ENCODE data around the gene C6orf62.
"Not testable (repeated sequence)": the region's sequence is repeated elsewhere in the genome, so short reads cannot be mapped to it uniquely, and the experiment has no call there.

Gene C6orf62

GRCh38 chr6:24694198-24694597 lies 24.8 kb downstream of the C6orf62 start:
- peaks cover 16% of the 10 kb centered on the region for H3K36me3 Mint-ChIP-seq
- H3K9me3 Mint-ChIP-seq = no peaks in the 10 kb centered on the region
- H3K4me3 Mint-ChIP-seq = no peak overlapping the region
- H3K4me1 Mint-ChIP-seq = peaks cover 34% of the 10 kb centered on the region
- no peak for DNase-seq (ENCODE audit: low spot score in 2 of 2)
- no peak for ATAC-seq
- no peak overlapping the region for H3K27ac Mint-ChIP-seq

- H3K27ac Mint-ChIP-seq = peak overlapping the region; percentile 32
- ATAC-seq (no peak), DNase-seq (ENCODE audit: low spot score in 2 of 2) (no peak)
- H3K36me3 Mint-ChIP-seq = peaks cover 16% of the 10 kb centered on the region
- H3K4me1 Mint-ChIP-seq = peaks cover 28% of the 10 kb centered on the region
- H3K9me3 Mint-ChIP-seq = no peaks in the 10 kb centered on the region
- H3K4me3 Mint-ChIP-seq = no peak overlapping the region
Observed at GRCh38 chr6:24692848-24693592, 25.9 kb downstream of the C6orf62 start.

- Mint-ChIP-seq H3K27ac (peak overlapping the region; percentile 32), H3K4me1 (peaks cover 28% of the 10 kb centered on the region), H3K36me3 (peaks cover 11% of the 10 kb centered on the region), H3K9me3 (no peaks in the 10 kb centered on the region), H3K4me3 (no peak overlapping the region)
- DNase-seq (ENCODE audit: low spot score in 2 of 2) = no peak
- no peak for ATAC-seq
Observed at GRCh38 chr6:24692415-24692814, 26.5 kb downstream of the C6orf62 start.

GRCh38 chr6:24692003-24692402 lies 27.0 kb downstream of the C6orf62 start:
- peaks cover 28% of the 10 kb centered on the region for H3K4me1 Mint-ChIP-seq
- H3K9me3 Mint-ChIP-seq = no peaks in the 10 kb centered on the region
- no peak for DNase-seq (ENCODE audit: low spot score in 2 of 2)
- peaks cover 11% of the 10 kb centered on the region for H3K36me3 Mint-ChIP-seq
- H3K4me3 Mint-ChIP-seq = no peak overlapping the region
- H3K27ac Mint-ChIP-seq = peak overlapping the region; percentile 15
- ATAC-seq = no peak

GRCh38 chr6:24691550-24691949 lies 27.4 kb downstream of the C6orf62 start:
- Mint-ChIP-seq H3K27ac (peak overlapping the region; percentile 15), H3K9me3 (no peaks in the 10 kb centered on the region), H3K36me3 (peaks cover 9% of the 10 kb centered on the region), H3K4me3 (no peak overlapping the region), H3K4me1 (peaks cover 27% of the 10 kb centered on the region)
- DNase-seq (ENCODE audit: low spot score in 2 of 2) (no peak), ATAC-seq (no peak)

GRCh38 chr6:24690593-24690992 lies 28.4 kb downstream of the C6orf62 start:
- Mint-ChIP-seq H3K27ac (peak overlapping the region; percentile 15), H3K4me3 (no peak overlapping the region), H3K4me1 (peaks cover 18% of the 10 kb centered on the region), H3K9me3 (no peaks in the 10 kb centered on the region), H3K36me3 (no peaks in the 10 kb centered on the region)
- no peak for ATAC-seq
- no peak for DNase-seq (ENCODE audit: low spot score in 2 of 2)

GRCh38 chr6:24689964-24690363 lies 29.0 kb downstream of the C6orf62 start:
- no peak for DNase-seq (ENCODE audit: low spot score in 2 of 2)
- Mint-ChIP-seq H3K4me1 (peaks cover 14% of the 10 kb centered on the region), H3K27ac (no peak overlapping the region), H3K9me3 (no peaks in the 10 kb centered on the region), H3K4me3 (no peak overlapping the region), H3K36me3 (no peaks in the 10 kb centered on the region)
- no peak for ATAC-seq

- Mint-ChIP-seq H3K4me3 (no peak overlapping the region), H3K36me3 (no peaks in the 10 kb centered on the region), H3K9me3 (no peaks in the 10 kb centered on the region), H3K27ac (no peak overlapping the region), H3K4me1 (peaks cover 6% of the 10 kb centered on the region)
- ATAC-seq (no peak), DNase-seq (ENCODE audit: low spot score in 2 of 2) (no peak)
Observed at GRCh38 chr6:24686946-24687345, 32.0 kb downstream of the C6orf62 start.

- H3K9me3 Mint-ChIP-seq = no peaks in the 10 kb centered on the region
- no peaks in the 10 kb centered on the region for H3K36me3 Mint-ChIP-seq
- H3K4me1 Mint-ChIP-seq = peaks cover under 1% of the 10 kb centered on the region
- H3K4me3 Mint-ChIP-seq = no peak overlapping the region
- DNase-seq (ENCODE audit: low spot score in 2 of 2) (no peak), ATAC-seq (no peak)
- no peak overlapping the region for H3K27ac Mint-ChIP-seq
Observed at GRCh38 chr6:24686408-24686807, 32.5 kb downstream of the C6orf62 start.

GRCh38 chr6:24683297-24684296 lies 35.4 kb downstream of the C6orf62 start:
- Mint-ChIP-seq H3K36me3 (no peaks in the 10 kb centered on the region), H3K4me3 (no peak overlapping the region)
- no peak for DNase-seq (ENCODE audit: low spot score in 2 of 2)

GRCh38 chr6:24680582-24680981 lies 38.4 kb downstream of the C6orf62 start:
- Mint-ChIP-seq H3K36me3 (no peaks in the 10 kb centered on the region), H3K9me3 (no peaks in the 10 kb centered on the region), H3K4me1 (no peaks in the 10 kb centered on the region), H3K27ac (no peak overlapping the region), H3K4me3 (no peak overlapping the region)
- no peak for DNase-seq (ENCODE audit: low spot score in 2 of 2)
- ATAC-seq = no peak

More at GRCh38 chr6:24683297-24684296, 35.4 kb downstream of the C6orf62 start:
- Mint-ChIP-seq H3K9me3 (no peaks in the 10 kb centered on the region), H3K27ac (no peak overlapping the region), H3K4me1 (no peaks in the 10 kb centered on the region)
- no peak for ATAC-seq

GRCh38 chr6:24678792-24679352 lies 40.1 kb downstream of the C6orf62 start:
- not testable (repeated sequence) for H3K9me3 Mint-ChIP-seq; H3K4me1 Mint-ChIP-seq; ATAC-seq; DNase-seq (ENCODE audit: low spot score in 2 of 2); H3K36me3 Mint-ChIP-seq; H3K27ac Mint-ChIP-seq; H3K4me3 Mint-ChIP-seq

- Mint-ChIP-seq H3K4me3 (no peak overlapping the region), H3K9me3 (no peaks in the 10 kb centered on the region), H3K36me3 (peaks cover 5% of the 10 kb centered on the region), H3K27ac (no peak overlapping the region), H3K4me1 (peaks cover 7% of the 10 kb centered on the region)
- ATAC-seq = no peak
- DNase-seq (ENCODE audit: low spot score in 2 of 2) = no peak
Observed at GRCh38 chr6:24673625-24674024, 45.3 kb downstream of the C6orf62 start.

GRCh38 chr6:24672620-24673182 lies 46.3 kb downstream of the C6orf62 start:
- no peak for ATAC-seq
- Mint-ChIP-seq H3K4me3 (no peak overlapping the region), H3K4me1 (peaks cover 14% of the 10 kb centered on the region), H3K9me3 (no peaks in the 10 kb centered on the region), H3K36me3 (peaks cover 5% of the 10 kb centered on the region), H3K27ac (no peak overlapping the region)
- DNase-seq (ENCODE audit: low spot score in 2 of 2) = no peak

- H3K4me3 Mint-ChIP-seq; DNase-seq (ENCODE audit: low spot score in 2 of 2); H3K9me3 Mint-ChIP-seq; ATAC-seq; H3K27ac Mint-ChIP-seq: not testable (repeated sequence)
- H3K36me3 Mint-ChIP-seq = peaks cover 16% of the 10 kb centered on the region
- peaks cover 26% of the 10 kb centered on the region for H3K4me1 Mint-ChIP-seq
Observed at GRCh38 chr6:24671077-24671476, 47.9 kb downstream of the C6orf62 start.
